Calu3 (cell line): ENCODE results near the gene ZAR1. TPM values are rescaled to one million over a fixed set of nuclear protein-coding genes. Genes with fewer than 3 reads are reported as not detected.

Experiments used
- BruUV-seq: library from RNA; stranded (reverse); fragments of 400-500 nt; replicated peaks from 2 replicates; lab custom pipeline; 2021; lab: Mats Ljungman, UMichigan
- CTCF ChIA-PET: fragments of 300-600 bp; sonication (Branson Sonifier 250); formaldehyde crosslinking; loops from one replicate; lab custom pipeline; 2022; ENCODE audit warnings: antibody characterized with exemption; lab: Charles Lee
- DNase-seq: peaks from one replicate; pipeline ENCODE4 v3.0.0; 2022
- H3K27ac Mint-ChIP-seq: one replicate; pipeline ENCODE4 v1.8.0; 2022; ENCODE audit warnings: mixed read lengths; ENCODE audit not compliant: unreplicated experiment
- H3K27me3 Mint-ChIP-seq: one replicate; pipeline ENCODE4 v1.8.0; 2022; ENCODE audit warnings: mixed read lengths; ENCODE audit not compliant: unreplicated experiment
- H3K36me3 Mint-ChIP-seq: one replicate; pipeline ENCODE4 v1.8.0; 2022; ENCODE audit warnings: mild to moderate bottlenecking, moderate library complexity, mixed read lengths; ENCODE audit not compliant: insufficient read depth, unreplicated experiment
- H3K4me1 Mint-ChIP-seq: one replicate; pipeline ENCODE4 v1.8.0; 2022; ENCODE audit warnings: mild to moderate bottlenecking, low read depth, mixed read lengths; ENCODE audit not compliant: unreplicated experiment
- H3K4me3 Mint-ChIP-seq: one replicate; pipeline ENCODE4 v1.8.0; 2022; ENCODE audit warnings: mild to moderate bottlenecking, low read depth, moderate library complexity, mixed read lengths; ENCODE audit not compliant: unreplicated experiment
- H3K9me3 Mint-ChIP-seq: one replicate; pipeline ENCODE4 v1.8.0; 2022; ENCODE audit warnings: low read depth, mixed read lengths; ENCODE audit not compliant: unreplicated experiment
- intact Hi-C: fragments of 100-400 bp; cut with micrococcal nuclease; formaldehyde crosslinking; loops from one replicate; pipeline ENCODE4 v1.10.0; 2022; ENCODE audit not compliant: unreplicated experiment
- total RNA-seq: library from RNA; stranded (reverse); gene quantifications from 2 replicates; pipeline ENCODE4 v1.2.3, GENCODE V29; 2022
- TF ChIP-seq, protein P1 (sequence below): fragments of 200-600 bp; IDR thresholded peaks from one replicate; pipeline ENCODE4 v1.8.0; 2022; ENCODE audit warnings: antibody characterized with exemption; ENCODE audit not compliant: unreplicated experiment

ZAR1 gene
- total RNA-seq, 1 experiment from 2014 or later: not detected

DNA sequence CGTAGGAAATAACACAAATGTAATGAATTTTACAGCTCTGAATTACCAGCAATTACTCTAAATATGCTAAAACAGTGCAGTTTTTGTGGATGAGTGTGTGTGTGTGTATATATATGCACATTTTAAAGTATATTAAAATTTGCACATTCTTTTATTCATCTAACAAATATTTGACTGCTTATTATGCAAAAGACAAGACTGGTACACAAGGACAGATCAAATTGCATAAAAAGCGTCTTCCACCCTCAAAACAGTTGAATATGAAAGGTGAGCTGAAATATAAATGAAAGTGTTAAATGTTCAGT is 13.9 kb downstream of the ZAR1 start:
- CTCF ChIA-PET: no interaction called here
- no TSS peak for BruUV-seq

DNA sequence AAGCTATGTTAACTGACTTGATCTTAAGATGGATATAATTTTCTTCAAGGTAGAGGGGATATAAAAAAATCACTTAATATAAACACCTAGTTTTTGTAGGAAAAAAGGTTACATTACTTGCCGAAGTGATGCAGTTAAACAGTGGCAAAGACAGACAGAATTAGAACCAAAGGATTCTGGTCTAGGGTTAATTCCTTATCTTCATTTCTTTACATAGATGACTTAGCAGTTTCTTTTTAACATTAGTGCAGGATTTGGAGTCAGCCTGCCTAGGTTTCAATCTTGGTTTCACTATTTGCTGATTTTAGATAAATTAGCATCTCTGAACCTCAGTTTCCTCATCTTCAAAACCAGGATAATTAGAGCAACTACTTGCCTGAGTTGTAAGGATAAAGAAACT is 14.3 kb downstream of the ZAR1 start:
- DNase-seq: no peak
- Mint-ChIP-seq H3K27me3 (no peaks in the 10 kb centered on the region), H3K36me3 (no peaks in the 10 kb centered on the region), H3K4me1 (no peaks in the 10 kb centered on the region), H3K27ac (no peak overlapping the region), H3K9me3 (no peaks in the 10 kb centered on the region), H3K4me3 (no peak overlapping the region)
- no TSS peak for BruUV-seq
- TF ChIP-seq, protein P1, sequence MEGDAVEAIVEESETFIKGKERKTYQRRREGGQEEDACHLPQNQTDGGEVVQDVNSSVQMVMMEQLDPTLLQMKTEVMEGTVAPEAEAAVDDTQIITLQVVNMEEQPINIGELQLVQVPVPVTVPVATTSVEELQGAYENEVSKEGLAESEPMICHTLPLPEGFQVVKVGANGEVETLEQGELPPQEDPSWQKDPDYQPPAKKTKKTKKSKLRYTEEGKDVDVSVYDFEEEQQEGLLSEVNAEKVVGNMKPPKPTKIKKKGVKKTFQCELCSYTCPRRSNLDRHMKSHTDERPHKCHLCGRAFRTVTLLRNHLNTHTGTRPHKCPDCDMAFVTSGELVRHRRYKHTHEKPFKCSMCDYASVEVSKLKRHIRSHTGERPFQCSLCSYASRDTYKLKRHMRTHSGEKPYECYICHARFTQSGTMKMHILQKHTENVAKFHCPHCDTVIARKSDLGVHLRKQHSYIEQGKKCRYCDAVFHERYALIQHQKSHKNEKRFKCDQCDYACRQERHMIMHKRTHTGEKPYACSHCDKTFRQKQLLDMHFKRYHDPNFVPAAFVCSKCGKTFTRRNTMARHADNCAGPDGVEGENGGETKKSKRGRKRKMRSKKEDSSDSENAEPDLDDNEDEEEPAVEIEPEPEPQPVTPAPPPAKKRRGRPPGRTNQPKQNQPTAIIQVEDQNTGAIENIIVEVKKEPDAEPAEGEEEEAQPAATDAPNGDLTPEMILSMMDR: no peak
- intact Hi-C loops: no loop called here
- CTCF ChIA-PET: no interaction called here

More for the DNA sequence above, 13.9 kb downstream of the ZAR1 start:
- H3K4me1 Mint-ChIP-seq: no peaks in the 10 kb centered on the region
- intact Hi-C loops: no loop called here
- H3K9me3 Mint-ChIP-seq: no peaks in the 10 kb centered on the region
- TF ChIP-seq, protein P1: no peak
- no peak overlapping the region for H3K4me3 Mint-ChIP-seq
- H3K27me3 Mint-ChIP-seq: no peaks in the 10 kb centered on the region
- DNase-seq: no peak
- H3K36me3 Mint-ChIP-seq: no peaks in the 10 kb centered on the region
- no peak overlapping the region for H3K27ac Mint-ChIP-seq

DNA sequence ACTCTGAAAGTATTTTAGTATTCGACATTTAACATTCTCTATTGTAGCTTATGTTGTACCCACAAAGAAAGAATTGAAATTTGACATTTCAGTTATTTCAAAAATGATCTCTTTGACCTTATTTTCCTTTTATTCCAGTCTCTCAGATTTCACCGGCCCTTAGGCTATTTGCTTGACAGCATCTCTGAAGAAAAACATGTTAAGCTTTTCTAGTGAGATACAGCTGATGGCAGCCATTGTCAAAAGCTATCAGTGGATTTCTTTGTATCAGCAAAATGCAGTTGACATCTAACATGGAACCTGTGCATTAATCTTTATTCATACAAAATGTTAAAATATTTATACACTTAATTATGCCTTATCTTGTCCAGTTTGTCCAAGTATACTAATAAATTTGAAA is 16.7 kb downstream of the ZAR1 start:
- Mint-ChIP-seq H3K27ac (no peak overlapping the region), H3K9me3 (no peaks in the 10 kb centered on the region), H3K4me3 (no peak overlapping the region), H3K4me1 (no peaks in the 10 kb centered on the region), H3K27me3 (no peaks in the 10 kb centered on the region), H3K36me3 (no peaks in the 10 kb centered on the region)
- CTCF ChIA-PET: no interaction called here
- intact Hi-C loops: no loop called here
- TF ChIP-seq, protein P1: no peak
- DNase-seq: no peak
- BruUV-seq: no TSS peak

DNA sequence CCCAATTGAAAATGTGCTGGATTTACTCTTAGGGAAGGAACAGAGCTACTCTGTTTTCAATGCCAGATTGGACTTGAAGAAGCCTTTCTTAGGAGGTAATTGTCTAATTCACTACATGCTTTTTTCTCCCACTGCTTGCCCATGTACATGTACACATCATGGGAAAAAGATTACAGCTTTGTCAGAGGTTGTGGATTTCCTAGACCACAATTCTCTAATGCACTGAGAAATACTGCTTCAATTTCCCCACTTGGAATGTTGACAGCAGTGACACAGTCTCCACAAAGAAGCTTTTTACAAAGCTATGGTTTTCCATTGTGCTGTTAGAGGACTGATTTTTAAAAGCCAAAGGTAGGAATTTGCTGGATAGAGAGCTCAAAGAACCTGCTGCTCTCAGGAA is 19.5 kb downstream of the ZAR1 start:
- TF ChIP-seq, protein P1: no peak
- H3K27ac Mint-ChIP-seq: no peak overlapping the region
- BruUV-seq: no TSS peak
- H3K4me3 Mint-ChIP-seq: no peak overlapping the region
- no peaks in the 10 kb centered on the region for H3K36me3 Mint-ChIP-seq
- H3K27me3 Mint-ChIP-seq: no peaks in the 10 kb centered on the region
- no peak for DNase-seq
- intact Hi-C loops: no loop called here
- CTCF ChIA-PET: no interaction called here
- no peaks in the 10 kb centered on the region for H3K4me1 Mint-ChIP-seq
- H3K9me3 Mint-ChIP-seq: no peaks in the 10 kb centered on the region
